RWPE2 (cell line): ENCODE results near the gene URM1.

Source experiments
- ATAC-seq: fragments of 200-7000 bp; cut with Tn5 transposase; 3 replicates; pipeline ENCODE4 v1.9.1; 2021; ENCODE audit warnings: low read depth
- DNase-seq: peaks from one replicate; pipeline ENCODE4 v3.0.0-alpha.2; 2020; ENCODE audit warnings: low spot score
- H3K27ac ChIP-seq: fragments of 450-650 bp; 2 replicates; pipeline ENCODE4 v1.5.1; 2017; ENCODE audit warnings: mild to moderate bottlenecking; ENCODE audit not compliant: poor library complexity, severe bottlenecking
- H3K27me3 ChIP-seq: fragments of 250-450 bp; sonication (Bioruptor Pico); 2 replicates; pipeline ENCODE4 v1.5.1; 2021; ENCODE audit warnings: mild to moderate bottlenecking, moderate library complexity; ENCODE audit not compliant: insufficient read depth, poor library complexity, severe bottlenecking
- H3K36me3 ChIP-seq: fragments of 250-450 bp; sonication (Bioruptor Pico); 2 replicates; pipeline ENCODE4 v1.5.1; 2020; ENCODE audit warnings: low read depth, mild to moderate bottlenecking, moderate library complexity
- H3K4me1 ChIP-seq: fragments of 250-450 bp; sonication (Bioruptor Pico); 2 replicates; pipeline ENCODE4 v1.5.1; 2021; ENCODE audit warnings: mild to moderate bottlenecking, moderate library complexity; ENCODE audit not compliant: insufficient read depth, poor library complexity, severe bottlenecking
- H3K4me3 ChIP-seq: fragments of 250-450 bp; sonication (Bioruptor Pico); 2 replicates; pipeline ENCODE4 v1.5.1; 2021; ENCODE audit warnings: mild to moderate bottlenecking, moderate library complexity; ENCODE audit not compliant: severe bottlenecking
- H3K9me3 ChIP-seq: fragments of 250-450 bp; sonication (Bioruptor Pico); 2 replicates; pipeline ENCODE4 v1.5.1; 2021; ENCODE audit warnings: mild to moderate bottlenecking, moderate library complexity; ENCODE audit not compliant: severe bottlenecking
- CTCF ChIP-seq: fragments of 450-650 bp; IDR thresholded peaks from one replicate; pipeline ENCODE4 v1.5.1; 2017; ENCODE audit warnings: mild to moderate bottlenecking, moderate library complexity; ENCODE audit not compliant: poor library complexity, severe bottlenecking

Gene URM1

GRCh38 chr9:128361296-128361985 is 9.7 kb upstream of the URM1 start:
- no peak for TF ChIP-seq CTCF
- H3K27ac ChIP-seq: no peak overlapping the region

GRCh38 chr9:128361986-128362646 is 9.1 kb upstream of the URM1 start:
- Histone ChIP-seq H3K4me3 (peak overlapping the region; percentile 7), H3K27me3 (no peaks in the 10 kb centered on the region)

More at GRCh38 chr9:128361296-128361985, 9.7 kb upstream of the URM1 start:
- DNase-seq (no peak), ATAC-seq (no peak)
- Histone ChIP-seq H3K4me3 (no peak overlapping the region), H3K4me1 (no peaks in the 10 kb centered on the region), H3K36me3 (no peaks in the 10 kb centered on the region), H3K27me3 (no peaks in the 10 kb centered on the region), H3K9me3 (no peaks in the 10 kb centered on the region)

GRCh38 chr9:128362774-128363173 is 8.4 kb upstream of the URM1 start:
- Histone ChIP-seq H3K27me3 (no peaks in the 10 kb centered on the region), H3K27ac (no peak overlapping the region)

More at GRCh38 chr9:128361986-128362646, 9.1 kb upstream of the URM1 start:
- no peak overlapping the region for H3K27ac ChIP-seq
- no peaks in the 10 kb centered on the region for H3K36me3 ChIP-seq
- peak; percentile 93 for TF ChIP-seq CTCF
- H3K9me3 ChIP-seq: no peaks in the 10 kb centered on the region
- H3K4me1 ChIP-seq: no peaks in the 10 kb centered on the region
- no peak for DNase-seq
- peak; percentile 84 for ATAC-seq

GRCh38 chr9:128365525-128365924 is 5.6 kb upstream of the URM1 start:
- TF ChIP-seq CTCF: no peak
- no peaks in the 10 kb centered on the region for H3K36me3 ChIP-seq
- DNase-seq (no peak), ATAC-seq (no peak)
- H3K4me3 ChIP-seq: no peak overlapping the region
- H3K27me3 ChIP-seq: no peaks in the 10 kb centered on the region
- no peaks in the 10 kb centered on the region for H3K4me1 ChIP-seq
- no peak overlapping the region for H3K27ac ChIP-seq
- no peaks in the 10 kb centered on the region for H3K9me3 ChIP-seq

More at GRCh38 chr9:128362774-128363173, 8.4 kb upstream of the URM1 start:
- DNase-seq: no peak
- Histone ChIP-seq H3K36me3 (no peaks in the 10 kb centered on the region), H3K4me1 (no peaks in the 10 kb centered on the region), H3K9me3 (no peaks in the 10 kb centered on the region), H3K4me3 (no peak overlapping the region)
- TF ChIP-seq CTCF: no peak
- no peak for ATAC-seq
